ENCODE measurements around the gene ANXA4. TPM values are rescaled to one million over a fixed set of nuclear protein-coding genes. Genes with fewer than 3 reads are reported as not detected.
A peak's percentile ranks its signal among the peaks of the same experiment; 100 is the strongest.

Gene ANXA4
- total RNA-seq, 1 experiment from 2014 or later, result 9.5 TPM

DNA sequence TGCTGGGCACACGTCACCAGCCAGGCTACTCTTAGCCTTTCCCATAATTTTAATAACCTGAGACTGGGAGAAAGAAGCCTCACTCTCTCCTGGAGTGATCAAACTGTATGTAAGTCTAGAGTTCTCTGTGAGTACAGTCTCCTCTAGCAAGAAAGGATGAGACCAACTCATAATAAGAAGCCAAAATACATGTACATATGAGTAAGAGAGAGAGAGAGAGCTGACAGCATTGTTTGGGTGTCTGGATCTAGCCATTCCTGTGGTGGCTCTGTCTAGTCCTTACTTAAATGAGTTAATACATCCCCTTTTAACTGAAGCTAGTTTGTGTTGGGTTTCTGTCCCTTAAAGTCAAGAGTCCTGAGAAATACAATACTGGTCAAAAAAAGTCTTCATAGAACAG lies 26.0 kb upstream of the ANXA4 start (continued):
- no peak for TF ChIP-seq CREB1 (CRISPR knock-in tag; IDR thresholded peaks at IDR 0.05)
- no peak for TF ChIP-seq HMGA2 (CRISPR knock-in tag; IDR thresholded peaks at IDR 0.05)
- no peak for TF ChIP-seq GRHL2 (CRISPR knock-in tag; IDR thresholded peaks at IDR 0.05; ENCODE audit: insufficient replicate concordance, severe bottlenecking)
- TF ChIP-seq, protein P1, sequence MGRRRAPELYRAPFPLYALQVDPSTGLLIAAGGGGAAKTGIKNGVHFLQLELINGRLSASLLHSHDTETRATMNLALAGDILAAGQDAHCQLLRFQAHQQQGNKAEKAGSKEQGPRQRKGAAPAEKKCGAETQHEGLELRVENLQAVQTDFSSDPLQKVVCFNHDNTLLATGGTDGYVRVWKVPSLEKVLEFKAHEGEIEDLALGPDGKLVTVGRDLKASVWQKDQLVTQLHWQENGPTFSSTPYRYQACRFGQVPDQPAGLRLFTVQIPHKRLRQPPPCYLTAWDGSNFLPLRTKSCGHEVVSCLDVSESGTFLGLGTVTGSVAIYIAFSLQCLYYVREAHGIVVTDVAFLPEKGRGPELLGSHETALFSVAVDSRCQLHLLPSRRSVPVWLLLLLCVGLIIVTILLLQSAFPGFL (CRISPR knock-in tag; IDR thresholded peaks at IDR 0.05; ENCODE audit: borderline replicate concordance), result no peak
- TF ChIP-seq, protein P2, sequence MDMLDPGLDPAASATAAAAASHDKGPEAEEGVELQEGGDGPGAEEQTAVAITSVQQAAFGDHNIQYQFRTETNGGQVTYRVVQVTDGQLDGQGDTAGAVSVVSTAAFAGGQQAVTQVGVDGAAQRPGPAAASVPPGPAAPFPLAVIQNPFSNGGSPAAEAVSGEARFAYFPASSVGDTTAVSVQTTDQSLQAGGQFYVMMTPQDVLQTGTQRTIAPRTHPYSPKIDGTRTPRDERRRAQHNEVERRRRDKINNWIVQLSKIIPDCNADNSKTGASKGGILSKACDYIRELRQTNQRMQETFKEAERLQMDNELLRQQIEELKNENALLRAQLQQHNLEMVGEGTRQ (CRISPR knock-in tag; IDR thresholded peaks at IDR 0.05), result no peak
- no peak for TF ChIP-seq ZNF263 (CRISPR knock-in tag; IDR thresholded peaks at IDR 0.05; ENCODE audit: low read depth)
- no peak for TF ChIP-seq MXD4 (CRISPR knock-in tag; IDR thresholded peaks at IDR 0.05; ENCODE audit: borderline replicate concordance)
- no peak for TF ChIP-seq ZNF416 (CRISPR knock-in tag; IDR thresholded peaks at IDR 0.05)
- TF ChIP-seq TEAD4 (CRISPR knock-in tag; IDR thresholded peaks at IDR 0.05), result no peak

DNA sequence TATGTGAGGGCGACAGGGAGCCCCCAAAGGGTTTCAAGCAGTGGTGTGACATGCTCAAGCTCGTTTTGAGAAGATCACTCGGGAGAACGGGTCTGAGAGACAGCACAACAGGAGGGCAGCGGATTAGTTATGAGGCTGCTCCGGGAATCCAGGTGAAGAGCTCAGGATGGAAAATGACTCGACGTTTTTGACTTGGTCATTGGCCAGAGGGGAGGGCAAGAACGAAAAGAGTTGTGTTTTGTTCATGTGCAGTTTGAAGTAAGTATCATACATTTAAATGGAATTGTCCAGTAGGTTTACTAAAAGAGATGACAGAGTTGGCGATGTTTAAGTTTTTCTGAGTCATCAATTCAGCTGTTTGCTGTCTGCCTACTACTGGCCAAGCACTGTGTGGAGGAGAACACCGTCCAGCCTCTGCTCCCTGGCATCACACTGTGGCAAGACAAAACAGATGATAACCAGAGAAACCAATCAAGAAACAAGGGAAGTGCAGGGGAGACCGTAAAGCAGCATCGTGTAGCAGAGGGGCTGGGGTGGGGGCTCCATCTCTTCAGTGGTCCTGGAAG lies 25.3 kb upstream of the ANXA4 start:
- Mint-ChIP-seq H3K27ac (no peak overlapping the region), H3K4me1 (peaks cover 48% of the 10 kb centered on the region)

DNA sequence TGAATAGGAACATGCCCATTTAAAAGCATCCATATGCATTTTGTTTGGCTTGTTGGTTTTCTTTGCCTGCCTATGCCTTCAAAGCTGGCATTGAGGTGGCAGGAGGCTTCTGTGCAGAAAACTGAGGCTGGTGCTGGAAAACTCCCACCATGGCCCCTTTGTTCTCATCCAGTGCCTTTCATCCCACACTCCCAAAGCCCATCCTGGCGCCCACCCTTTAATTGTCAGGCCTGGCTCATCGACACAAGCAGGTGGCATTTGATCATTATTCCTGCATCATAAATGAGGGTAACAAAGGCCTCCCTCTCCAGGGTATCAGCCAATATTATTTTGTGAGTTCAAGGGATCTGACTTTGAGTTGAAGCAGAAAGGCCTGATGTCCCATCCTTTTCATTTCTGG lies 24.7 kb upstream of the ANXA4 start:
- CTCF ChIA-PET, result interaction anchor here (1.1 to 1.7 kb wide), 9 partner anchors 8 to 341 kb away, joined by 4 to 16 read pairs (median 4); partner anchors contain the start of gene NFU1
- Mint-ChIP-seq H3K4me1 (peaks cover 48% of the 10 kb centered on the region), H3K9me3 (peaks cover 3% of the 10 kb centered on the region; the same call in 1 of the 2 replicates), H3K4me3 (no peak overlapping the region), H3K36me3 (no peaks in the 10 kb centered on the region), H3K27ac (no peak overlapping the region), H3K27me3 (ENCODE audit: low read depth) (peaks cover 11% of the 10 kb centered on the region)
- DNase-seq (ENCODE audit: low spot score) (no peak), ATAC-seq (no peak)
- POLR2A ChIA-PET, result no interaction called here
- TF ChIP-seq MLX (CRISPR knock-in tag; IDR thresholded peaks at IDR 0.05) (0 out of 2 replicates have a peak, but pooled peaks have one; percentile 9), AR (CRISPR knock-in tag; IDR thresholded peaks at IDR 0.05) (no peak), FOXP4 (CRISPR knock-in tag; IDR thresholded peaks at IDR 0.05) (no peak), ZNF396 (CRISPR knock-in tag; IDR thresholded peaks at IDR 0.05; ENCODE audit: borderline replicate concordance) (no peak)

More for the DNA sequence above, 25.3 kb upstream of the ANXA4 start:
- ChIA-PET POLR2A (interaction anchor here (0.6 kb wide), 1 partner anchor 406 kb away, joined by 7 read pairs; no protein-coding TSS in a partner anchor), CTCF (interaction anchor here (0.7 to 1.7 kb wide), 10 partner anchors 8 to 341 kb away, joined by 3 to 16 read pairs (median 4); partner anchors contain the start of gene NFU1)
- TF ChIP-seq CBFB (CRISPR knock-in tag; IDR thresholded peaks at IDR 0.05; ENCODE audit: low read depth) (no peak), TP53 (CRISPR knock-in tag; IDR thresholded peaks at IDR 0.05) (no peak), SP1 (CRISPR knock-in tag; conservative IDR thresholded peaks at IDR 0.05) (no peak), NR1H2 (CRISPR knock-in tag; IDR thresholded peaks at IDR 0.05) (no peak), KAT7 (CRISPR knock-in tag; IDR thresholded peaks at IDR 0.05; ENCODE audit: borderline replicate concordance) (no peak), ZNF671 (CRISPR knock-in tag; IDR thresholded peaks at IDR 0.05) (no peak)
- TF ChIP-seq, protein P3, sequence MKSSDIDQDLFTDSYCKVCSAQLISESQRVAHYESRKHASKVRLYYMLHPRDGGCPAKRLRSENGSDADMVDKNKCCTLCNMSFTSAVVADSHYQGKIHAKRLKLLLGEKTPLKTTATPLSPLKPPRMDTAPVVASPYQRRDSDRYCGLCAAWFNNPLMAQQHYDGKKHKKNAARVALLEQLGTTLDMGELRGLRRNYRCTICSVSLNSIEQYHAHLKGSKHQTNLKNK (CRISPR knock-in tag; IDR thresholded peaks at IDR 0.05), result no peak
- DNase-seq (ENCODE audit: low spot score), result no peak
- Mint-ChIP-seq H3K9me3 (peaks cover 4% of the 10 kb centered on the region), H3K27me3 (ENCODE audit: low read depth) (peaks cover 11% of the 10 kb centered on the region), H3K36me3 (no peaks in the 10 kb centered on the region), H3K4me3 (no peak overlapping the region; the same call in 1 of the 2 replicates)
- no peak for ATAC-seq
